H1 (cell line): ENCODE measurements around the gene SLC4A7. TPM values are rescaled to one million over a fixed set of nuclear protein-coding genes. Genes with fewer than 3 reads are reported as not detected.

Experiments
- CTCF ChIA-PET: fragments of 300-600 bp; sonication (Branson Sonifier 250); formaldehyde crosslinking; loops from one replicate; lab custom pipeline; 2021; ENCODE audit not compliant: partially characterized antibody; lab: Charles Lee
- POLR2A ChIA-PET: fragments of 300-600 bp; sonication (Branson Sonifier 250); formaldehyde crosslinking; loops from one replicate; lab custom pipeline; 2021; ENCODE audit warnings: inconsistent platforms; ENCODE audit not compliant: partially characterized antibody; lab: Charles Lee
- DNase-seq, 2 experiments: peaks; one replicate each; pipeline versions ENCODE4 v3.0.0 to v3.0.0-alpha.2; 2010 to 2022; ENCODE audit warnings: low spot score in 2 of 2, low read depth in 1 of 2, mixed read lengths in 1 of 2
- FAIRE-seq: peaks from 2 replicates; lab custom pipeline; 2011; peaks lifted over from hg19 to GRCh38; lab: Jason Lieb, UNC
- H2AFZ ChIP-seq: 2 replicates; pipeline ENCODE4 v1.8.1; 2012; ENCODE audit warnings: low read length, inconsistent platforms
- H2AK5ac ChIP-seq: 2 replicates; pipeline ENCODE4 v1.6.1; 2013; ENCODE audit warnings: low read depth, low read length
- H2BK120ac ChIP-seq: replicated peaks from 2 replicates; pipeline ENCODE3; 2013; ENCODE audit warnings: low read depth, low read length, inconsistent platforms
- H2BK12ac ChIP-seq: 2 replicates; pipeline ENCODE4 v1.6.1; 2013; ENCODE audit warnings: low read depth, low read length
- H2BK15ac ChIP-seq: 2 replicates; pipeline ENCODE4 v1.6.1; 2013; ENCODE audit warnings: low read length
- H2BK20ac ChIP-seq: 2 replicates; pipeline ENCODE4 v1.6.1; 2013; ENCODE audit warnings: low read length
- H2BK5ac ChIP-seq: 2 replicates; pipeline ENCODE4 v1.6.1; 2013; ENCODE audit warnings: low read depth, low read length
- H3K14ac ChIP-seq: 2 replicates; pipeline ENCODE4 v1.6.1; 2013; ENCODE audit warnings: inconsistent platforms; ENCODE audit not compliant: insufficient read length
- H3K18ac ChIP-seq: 2 replicates; pipeline ENCODE4 v1.6.1; 2013; ENCODE audit warnings: low read length; ENCODE audit errors: extremely low read depth
- H3K23ac ChIP-seq: 2 replicates; pipeline ENCODE4 v1.6.1; 2013; ENCODE audit warnings: inconsistent platforms; ENCODE audit not compliant: insufficient read length
- H3K23me2 ChIP-seq: 2 replicates; pipeline ENCODE4 v1.6.1; 2013; ENCODE audit warnings: low read depth, low read length
- H3K27ac ChIP-seq: 2 replicates; pipeline ENCODE4 v1.6.1; 2011; ENCODE audit warnings: low read depth, low read length, inconsistent platforms
- H3K27me3 ChIP-seq, 4 experiments: replicated peaks in 1 of 4; 1 replicate in 1 of 4; 2 replicates in 3 of 4; pipeline versions ENCODE4 v1.6.1 to v1.8.1; 2011 to 2013; ENCODE audit warnings: low read length in 3 of 4, mild to moderate bottlenecking in 3 of 4, inconsistent platforms in 2 of 4, mixed read lengths in 2 of 4, moderate library complexity in 1 of 4; ENCODE audit not compliant: control insufficient read depth in 3 of 4, insufficient read depth in 3 of 4; ENCODE audit errors: extremely low read depth in 1 of 4
- H3K36me3 ChIP-seq, 4 experiments: 2 replicates each; pipeline versions ENCODE4 v1.6.1 to v1.8.1; 2011 to 2013; ENCODE audit warnings: mild to moderate bottlenecking in 4 of 4, low read length in 3 of 4, moderate library complexity in 2 of 4, control low read depth in 1 of 4, inconsistent platforms in 1 of 4; ENCODE audit not compliant: insufficient read depth in 4 of 4, control insufficient read depth in 2 of 4
- H3K4ac ChIP-seq: replicated peaks from 2 replicates; pipeline ENCODE3; 2013; ENCODE audit warnings: low read length, low read depth, mixed read lengths, inconsistent platforms; ENCODE audit not compliant: insufficient read length
- H3K4me1 ChIP-seq, 4 experiments: replicated peaks in 1 of 4; 1 replicate in 1 of 4; 2 replicates in 3 of 4; pipeline versions ENCODE4 v1.6.1 to v1.8.1; 2011 to 2013; ENCODE audit warnings: low read length in 3 of 4, inconsistent platforms in 2 of 4, mixed read lengths in 1 of 4; ENCODE audit not compliant: insufficient read depth in 4 of 4, control insufficient read depth in 3 of 4
- H3K4me2 ChIP-seq, 2 experiments: 2 replicates each; pipeline versions ENCODE4 v1.6.1 to v1.8.1; 2011 to 2013; ENCODE audit warnings: low read depth in 2 of 2, low read length in 2 of 2, control low read depth in 1 of 2, inconsistent platforms in 1 of 2, mild to moderate bottlenecking in 1 of 2; ENCODE audit not compliant: insufficient read depth in 1 of 2
- H3K4me3 ChIP-seq, 4 experiments: fragments of 200-600, 300-600 bp in 1 of 4; sonication (generic), shearing (Covaris generic), sonication (Bioruptor Twin) in 1 of 4; 2 replicates each; pipeline versions ENCODE4 v1.5.1 to v1.8.1; 2011 to 2016; ENCODE audit warnings: low read length in 4 of 4, low read depth in 3 of 4, control low read depth in 2 of 4, inconsistent platforms in 2 of 4, mild to moderate bottlenecking in 2 of 4, mixed read lengths in 1 of 4, moderate library complexity in 1 of 4; ENCODE audit not compliant: insufficient read depth in 2 of 4; ENCODE audit errors: extremely low read depth in 1 of 4
- H3K56ac ChIP-seq: replicated peaks from 2 replicates; pipeline ENCODE3; 2013; ENCODE audit warnings: low read depth, mild to moderate bottlenecking, mixed read lengths, low read length, inconsistent platforms; ENCODE audit not compliant: insufficient read length
- H3K79me1 ChIP-seq: 2 replicates; pipeline ENCODE4 v1.6.1; 2013; ENCODE audit warnings: low read depth, low read length, control low read depth
- H3K79me2 ChIP-seq, 2 experiments: 2 replicates each; pipeline versions ENCODE4 v1.6.1 to v1.8.1; 2012 to 2013; ENCODE audit warnings: low read length in 2 of 2, mild to moderate bottlenecking in 2 of 2, inconsistent platforms in 1 of 2; ENCODE audit not compliant: insufficient read depth in 2 of 2, control insufficient read depth in 1 of 2
- H3K9ac ChIP-seq, 4 experiments: replicated peaks in 1 of 4; 1 replicate in 1 of 4; 2 replicates in 3 of 4; pipeline versions ENCODE4 v1.6.1 to v1.8.1; 2011 to 2013; ENCODE audit warnings: low read depth in 3 of 4, low read length in 3 of 4, control low read depth in 2 of 4, mild to moderate bottlenecking in 2 of 4, moderate library complexity in 2 of 4, inconsistent platforms in 1 of 4; ENCODE audit errors: extremely low read depth in 1 of 4
- H3K9me3 ChIP-seq, 2 experiments: 2 replicates each; pipeline versions ENCODE4 v1.6.1 to v1.8.1; 2012 to 2013; ENCODE audit warnings: mild to moderate bottlenecking in 2 of 2, moderate library complexity in 2 of 2, control low read depth in 1 of 2, inconsistent platforms in 1 of 2, low read depth in 1 of 2, low read length in 1 of 2, mixed read lengths in 1 of 2; ENCODE audit not compliant: insufficient read depth in 2 of 2
- H4K20me1 ChIP-seq, 2 experiments: replicated peaks in 1 of 2; 2 replicates each; pipeline versions ENCODE3 to v1.8.1; 2011 to 2013; ENCODE audit warnings: inconsistent platforms in 2 of 2, low read length in 2 of 2, mild to moderate bottlenecking in 1 of 2; ENCODE audit not compliant: insufficient read depth in 2 of 2, control insufficient read depth in 1 of 2
- H4K5ac ChIP-seq: 2 replicates; pipeline ENCODE4 v1.6.1; 2013; ENCODE audit warnings: low read length, low read depth, mixed read lengths, inconsistent platforms; ENCODE audit not compliant: insufficient read length
- H4K8ac ChIP-seq: 2 replicates; pipeline ENCODE4 v1.8.0; 2013; ENCODE audit warnings: mild to moderate bottlenecking, moderate library complexity, low read length, inconsistent platforms; ENCODE audit not compliant: insufficient read depth; ENCODE audit errors: extremely low read depth
- H4K91ac ChIP-seq: replicated peaks from 2 replicates; pipeline ENCODE3; 2013; ENCODE audit warnings: low read length, mixed read lengths, inconsistent platforms; ENCODE audit not compliant: insufficient read length
- SP4 ChIP-seq: IDR thresholded peaks from 2 replicates; pipeline ENCODE4 v1.6.1; 2012; ENCODE audit warnings: low read length, inconsistent platforms
- TCF12 ChIP-seq: IDR thresholded peaks from 2 replicates; pipeline ENCODE4 v1.6.1; 2011; ENCODE audit warnings: low read depth, mild to moderate bottlenecking, low read length
- WGBS, 2 experiments: shearing (Covaris generic) in 1 of 2; methylation state at CpG; one replicate each; pipeline versions ENCODE4 v1.1.6 to v1.1.7; 2013 to 2015; ENCODE audit warnings: low lambda C conversion rate in 2 of 2, mixed read lengths in 2 of 2, inconsistent platforms in 1 of 2, low coverage in 1 of 2, missing lambda C conversion rate in 1 of 2; ENCODE audit not compliant: insufficient replicate concordance in 2 of 2, insufficient coverage in 1 of 2, insufficient read length in 1 of 2; ENCODE audit errors: extremely low coverage in 1 of 2, missing lambda C conversion rate in 1 of 2; 5-methylcytosine and 5-hydroxymethylcytosine counted together
- polyA plus RNA-seq, 7 experiments: library from polyadenylated mRNA; depleted of rRNA in 3 of 7; stranded (reverse) in 5 of 7; unstranded in 2 of 7; fragments of >200 nt in 5 of 7; fragments of 200-250 nt in 2 of 7; gene quantifications; 1 replicate in 5 of 7; 2 replicates in 1 of 7; 4 replicates in 1 of 7; pipeline versions ENCODE4 v1.2.1 to v1.2.3, GENCODE V29; 2011 to 2013; ENCODE audit warnings: missing spikeins in 2 of 7, mixed read lengths in 2 of 7
- total RNA-seq: library from RNA; stranded (reverse); fragmentation: NEBNext Ultra II Directional; extraction: Animal tissue kit (Norgen Biotek cat#: 25700); gene quantifications from 2 replicates; pipeline ENCODE4 v1.2.1, GENCODE V29; 2021

SLC4A7 gene
- total and polyA plus RNA-seq, 2 of the 8 experiments (the other 6 are each of a cell fraction or from before 2014, with no cell fraction given): 14.9 to 70.5 TPM

DNA sequence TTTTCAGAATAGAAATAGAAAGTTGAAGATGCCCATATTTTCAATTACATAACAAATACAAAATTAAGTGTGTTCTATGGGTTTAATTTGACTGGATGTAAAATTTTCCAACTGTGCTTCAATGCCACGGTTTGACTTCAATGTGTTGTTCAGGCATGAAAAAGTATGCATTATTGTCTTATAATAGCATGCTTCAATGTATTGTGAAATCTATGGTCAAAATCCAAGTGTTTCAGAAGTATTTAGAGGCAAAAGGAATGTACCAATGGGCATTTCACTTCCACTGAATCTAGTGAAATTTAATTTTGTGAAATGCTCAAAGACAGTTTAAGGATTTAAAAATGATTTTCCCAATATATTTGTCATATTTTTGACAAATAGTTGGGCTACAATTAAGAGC, 131.0 kb downstream of the SLC4A7 start:
- no peak overlapping the region for H2BK5ac ChIP-seq
- no peak overlapping the region for H2BK15ac ChIP-seq
- H3K23me2 ChIP-seq: no peaks in the 10 kb centered on the region; the same call in 1 of the 2 replicates
- H3K14ac ChIP-seq: no peak overlapping the region
- H3K4me3 ChIP-seq: no peak overlapping the region
- H3K9me3 ChIP-seq: no peaks in the 10 kb centered on the region
- DNase-seq: no peak
- no peak overlapping the region for H2BK120ac ChIP-seq
- H3K79me2 ChIP-seq: no peaks in the 10 kb centered on the region
- H2BK12ac ChIP-seq: no peak overlapping the region
- TF ChIP-seq TCF12 (no peak), SP4 (no peak)
- TF ChIP-seq, all 59 proteins: peak for 0
- Histone ChIP-seq H3K27ac (no peak overlapping the region), H4K20me1 (no peaks in the 10 kb centered on the region), H3K4ac (no peak overlapping the region), H3K4me2 (no peak overlapping the region), H3K36me3 (no peaks in the 10 kb centered on the region), H3K56ac (no peak overlapping the region), H4K5ac (no peak overlapping the region), H2BK20ac (no peak overlapping the region), H4K8ac (no peak overlapping the region), H3K18ac (no peak overlapping the region), H2AFZ (no peak overlapping the region), H4K91ac (no peak overlapping the region), H2AK5ac (no peak overlapping the region), H3K9ac (no peak overlapping the region), H3K79me1 (no peaks in the 10 kb centered on the region), H3K27me3 (peaks cover 0 to 1% (median 0%) of the 10 kb centered on the region in 4 experiments; a peak in 1 of 7 replicates), H3K23ac (no peak overlapping the region), H3K4me1 (peaks cover 0 to 19% (median 10%) of the 10 kb centered on the region in 4 experiments)
- 86% methylated on average over 1 of the region's 1 CpG; no CpG with 5 or more reads in 1 of the 2 experiments for WGBS, 2 experiments
- ChIA-PET POLR2A (interaction anchor here (1.5 kb wide), 1 partner anchor 131 kb away, joined by 4 read pairs; the partner anchor contains the start of gene SLC4A7), CTCF (interaction anchor here (2.7 kb wide), 1 partner anchor 328 kb away, joined by 9 read pairs; no protein-coding TSS in a partner anchor)
- no peak for FAIRE-seq
